DMS79 treated with DMSO at 0.1 percent for 48 hours (cell line): Measurements from ENCODE around the gene STEAP3.

Experiments used
- DNase-seq: peaks from one replicate; lab custom pipeline; 2025; lab: John Stamatoyannopoulos, UW

Gene STEAP3

GRCh38 chr2:119248311-119248710, 24.7 kb downstream of the STEAP3 start:
- DNase-seq: no peak

- DNase-seq: no peak
Observed at GRCh38 chr2:119248751-119249150, 25.1 kb downstream of the STEAP3 start.

- no peak for DNase-seq
Observed at GRCh38 chr2:119249311-119249710, 25.7 kb downstream of the STEAP3 start.

GRCh38 chr2:119249855-119250717, 26.5 kb downstream of the STEAP3 start:
- no peak for DNase-seq

GRCh38 chr2:119250718-119251290, 27.2 kb downstream of the STEAP3 start:
- no peak for DNase-seq

- DNase-seq: no peak
Observed at GRCh38 chr2:119251652-119252051, 28.0 kb downstream of the STEAP3 start.

- no peak for DNase-seq
Observed at GRCh38 chr2:119252186-119253113, 28.8 kb downstream of the STEAP3 start.

- no peak for DNase-seq
Observed at GRCh38 chr2:119253114-119253702, 29.6 kb downstream of the STEAP3 start.

GRCh38 chr2:119253760-119254600, 30.3 kb downstream of the STEAP3 start:
- no peak for DNase-seq

GRCh38 chr2:119254601-119255080, 31.0 kb downstream of the STEAP3 start:
- no peak for DNase-seq

- no peak for DNase-seq
Observed at GRCh38 chr2:119255760-119256581, 32.3 kb downstream of the STEAP3 start.

GRCh38 chr2:119256582-119256921, 32.9 kb downstream of the STEAP3 start:
- DNase-seq: no peak

GRCh38 chr2:119257198-119257597, 33.6 kb downstream of the STEAP3 start:
- DNase-seq: no peak

GRCh38 chr2:119259296-119259860, 35.7 kb downstream of the STEAP3 start:
- DNase-seq: no peak

- DNase-seq: no peak
Observed at GRCh38 chr2:119260646-119261492, 37.2 kb downstream of the STEAP3 start.

GRCh38 chr2:119261493-119262225, 38.0 kb downstream of the STEAP3 start:
- no peak for DNase-seq

- DNase-seq: no peak
Observed at GRCh38 chr2:119263025-119263424, 39.4 kb downstream of the STEAP3 start.

- DNase-seq: no peak
Observed at GRCh38 chr2:119263656-119264055, 40.0 kb downstream of the STEAP3 start.
